ENCODE measurements around the gene ATP2A3.

DNA sequence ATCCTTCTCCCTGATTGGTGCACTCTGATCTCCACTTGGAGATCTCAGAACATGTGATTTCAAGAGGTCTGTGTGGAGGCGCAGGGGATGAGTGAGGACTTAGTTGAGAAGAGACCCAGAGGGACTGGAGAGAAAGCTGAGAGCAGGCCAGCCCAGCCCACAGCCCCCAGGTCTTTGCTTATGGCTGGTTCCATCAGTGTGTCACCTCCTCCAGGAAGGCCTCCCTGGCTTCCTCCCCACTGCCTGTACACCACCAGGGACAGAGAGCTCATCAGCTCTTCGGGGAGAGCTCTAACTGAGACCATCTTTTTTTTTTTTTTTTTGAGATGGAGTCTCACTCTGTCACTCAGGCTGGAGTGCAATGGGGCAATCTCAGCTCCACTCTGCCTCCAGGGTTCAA is 51.4 kb downstream of the ATP2A3 start:
- TF ChIP-seq, protein P1, sequence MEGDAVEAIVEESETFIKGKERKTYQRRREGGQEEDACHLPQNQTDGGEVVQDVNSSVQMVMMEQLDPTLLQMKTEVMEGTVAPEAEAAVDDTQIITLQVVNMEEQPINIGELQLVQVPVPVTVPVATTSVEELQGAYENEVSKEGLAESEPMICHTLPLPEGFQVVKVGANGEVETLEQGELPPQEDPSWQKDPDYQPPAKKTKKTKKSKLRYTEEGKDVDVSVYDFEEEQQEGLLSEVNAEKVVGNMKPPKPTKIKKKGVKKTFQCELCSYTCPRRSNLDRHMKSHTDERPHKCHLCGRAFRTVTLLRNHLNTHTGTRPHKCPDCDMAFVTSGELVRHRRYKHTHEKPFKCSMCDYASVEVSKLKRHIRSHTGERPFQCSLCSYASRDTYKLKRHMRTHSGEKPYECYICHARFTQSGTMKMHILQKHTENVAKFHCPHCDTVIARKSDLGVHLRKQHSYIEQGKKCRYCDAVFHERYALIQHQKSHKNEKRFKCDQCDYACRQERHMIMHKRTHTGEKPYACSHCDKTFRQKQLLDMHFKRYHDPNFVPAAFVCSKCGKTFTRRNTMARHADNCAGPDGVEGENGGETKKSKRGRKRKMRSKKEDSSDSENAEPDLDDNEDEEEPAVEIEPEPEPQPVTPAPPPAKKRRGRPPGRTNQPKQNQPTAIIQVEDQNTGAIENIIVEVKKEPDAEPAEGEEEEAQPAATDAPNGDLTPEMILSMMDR (IDR thresholded peaks at IDR 0.05; ENCODE audit: insufficient read depth, low read length) = no peak
- no peak for TF ChIP-seq GABPA (IDR thresholded peaks at IDR 0.05; ENCODE audit: low read depth)
- TF ChIP-seq POLR2AphosphoS5 (IDR thresholded peaks at IDR 0.05; ENCODE audit: low read depth) = no peak
- TF ChIP-seq SPI1 (IDR thresholded peaks at IDR 0.05; ENCODE audit: borderline replicate concordance, low read depth) = no peak

All from HL-60 (cell line).